SK-N-SH treated with all-trans-retinoic acid at 6 μM for 48 hours (cell line): ENCODE data around the gene EHBP1.

ENCODE experiments used
- ATAC-seq: fragments of 200-7000 bp; cut with Tn5 transposase; 3 replicates; pipeline ENCODE4 v1.9.1; 2020; ENCODE audit warnings: mild to moderate bottlenecking, moderate library complexity
- ARNTL ChIP-seq: fragments of 450-650 bp; formaldehyde crosslinking; IDR thresholded peaks from 2 replicates; pipeline ENCODE4 v1.5.0; 2020; ENCODE audit warnings: low read depth, mild to moderate bottlenecking, moderate library complexity, borderline replicate concordance
- BACH2 ChIP-seq: fragments of 250-450 bp; sonication (Bioruptor Pico); IDR thresholded peaks from 2 replicates; pipeline ENCODE4 v1.9.0; 2021; ENCODE audit warnings: mild to moderate bottlenecking, borderline replicate concordance
- CSDC2 ChIP-seq: fragments of 250-450 bp; sonication (Bioruptor Pico); IDR thresholded peaks from 2 replicates; pipeline ENCODE4 v1.5.0; 2020; ENCODE audit warnings: mild to moderate bottlenecking, moderate library complexity
- CSRNP3 ChIP-seq: fragments of 250-450 bp; sonication (Bioruptor Pico); IDR thresholded peaks from 2 replicates; pipeline ENCODE4 v1.5.1; 2021; ENCODE audit warnings: mild to moderate bottlenecking, moderate library complexity
- ESRRG ChIP-seq: fragments of 250-450 bp; sonication (Bioruptor Pico); IDR thresholded peaks from 2 replicates; pipeline ENCODE4 v1.6.1; 2021; ENCODE audit warnings: mild to moderate bottlenecking
- GLIS3 ChIP-seq: fragments of 250-450 bp; sonication (Bioruptor Pico); IDR thresholded peaks from 2 replicates; pipeline ENCODE4 v1.5.0; 2020; ENCODE audit warnings: mild to moderate bottlenecking, moderate library complexity
- ISL1 ChIP-seq: fragments of 250-450 bp; sonication (Bioruptor Pico); IDR thresholded peaks from 2 replicates; pipeline ENCODE4 v2.1.2; 2022; ENCODE audit warnings: mild to moderate bottlenecking, moderate library complexity
- OSR1 ChIP-seq: fragments of 250-450 bp; sonication (Bioruptor Pico); IDR thresholded peaks from 2 replicates; pipeline ENCODE4 v1.8.0; 2022; ENCODE audit warnings: moderate library complexity, mild to moderate bottlenecking, inconsistent platforms
- PATZ1 ChIP-seq: fragments of 250-450 bp; sonication (Bioruptor Pico); IDR thresholded peaks from 2 replicates; pipeline ENCODE4 v1.8.0; 2020; ENCODE audit warnings: mild to moderate bottlenecking, moderate library complexity, borderline replicate concordance
- POU6F1 ChIP-seq: fragments of 250-450 bp; sonication (Bioruptor Pico); IDR thresholded peaks from 2 replicates; pipeline ENCODE4 v1.8.0; 2021; ENCODE audit warnings: low read depth, mild to moderate bottlenecking, moderate library complexity, borderline replicate concordance
- PPARA ChIP-seq: fragments of 250-450 bp; sonication (Bioruptor Pico); IDR thresholded peaks from 2 replicates; pipeline ENCODE4 v1.5.0; 2020; ENCODE audit warnings: mild to moderate bottlenecking, borderline replicate concordance
- RARB ChIP-seq: fragments of 250-450 bp; sonication (Bioruptor Pico); IDR thresholded peaks from 2 replicates; pipeline ENCODE4 v1.8.0; 2021; ENCODE audit warnings: mild to moderate bottlenecking, moderate library complexity
- TCF4 ChIP-seq: fragments of 250-450 bp; sonication (Bioruptor Pico); IDR thresholded peaks from 2 replicates; pipeline ENCODE4 v1.8.0; 2021; ENCODE audit warnings: mild to moderate bottlenecking, moderate library complexity, borderline replicate concordance
- TOX ChIP-seq: fragments of 250-450 bp; sonication (Bioruptor Pico); IDR thresholded peaks from 2 replicates; pipeline ENCODE4 v1.8.0; 2021; ENCODE audit warnings: mild to moderate bottlenecking, moderate library complexity, borderline replicate concordance
- TSHZ2 ChIP-seq: fragments of 250-450 bp; sonication (Bioruptor Pico); IDR thresholded peaks from 2 replicates; pipeline ENCODE4 v1.5.0; 2020; ENCODE audit warnings: mild to moderate bottlenecking, moderate library complexity
- ZC3H10 ChIP-seq: fragments of 250-450 bp; sonication (Bioruptor Pico); IDR thresholded peaks from 2 replicates; pipeline ENCODE4 v1.5.1; 2021; ENCODE audit warnings: mild to moderate bottlenecking, moderate library complexity
- ZFP3 ChIP-seq: fragments of 250-450 bp; sonication (Bioruptor Pico); IDR thresholded peaks from 2 replicates; pipeline ENCODE4 v1.5.0; 2020; ENCODE audit warnings: mild to moderate bottlenecking, moderate library complexity
- ZFP30 ChIP-seq: fragments of 450-650 bp; formaldehyde crosslinking; IDR thresholded peaks from 2 replicates; pipeline ENCODE4 v1.5.0; 2022; ENCODE audit warnings: mild to moderate bottlenecking, moderate library complexity
- ZNF565 ChIP-seq: fragments of 450-650 bp; formaldehyde crosslinking; conservative IDR thresholded peaks from 2 replicates; pipeline ENCODE4 v1.5.0; 2020; ENCODE audit warnings: low read depth, mild to moderate bottlenecking, moderate library complexity
- ZNF70 ChIP-seq: fragments of 450-650 bp; formaldehyde crosslinking; IDR thresholded peaks from 2 replicates; pipeline ENCODE4 v1.5.0; 2020; ENCODE audit warnings: mild to moderate bottlenecking, moderate library complexity
- ZNF8 ChIP-seq: fragments of 450-650 bp; formaldehyde crosslinking; IDR thresholded peaks from 2 replicates; pipeline ENCODE4 v1.5.0; 2020; ENCODE audit warnings: mild to moderate bottlenecking, moderate library complexity

EHBP1 gene

GRCh38 chr2:63000801-63001200 lies 295.3 kb downstream of the EHBP1 start:
- TF ChIP-seq ISL1 (CRISPR knock-in tag) (peak; percentile 28; the same call in 1 of the 2 replicates), ZNF70 (CRISPR knock-in tag) (no peak)
- no peak for ATAC-seq

- TF ChIP-seq CSDC2 (no peak), TOX (CRISPR knock-in tag) (no peak), ZNF70 (CRISPR knock-in tag) (no peak), ISL1 (CRISPR knock-in tag) (no peak), ARNTL (CRISPR knock-in tag) (no peak), TSHZ2 (CRISPR knock-in tag) (no peak), ZNF8 (CRISPR knock-in tag) (no peak), RARB (no peak), ZC3H10 (no peak), GLIS3 (CRISPR knock-in tag) (no peak), BACH2 (CRISPR knock-in tag) (no peak), ZFP3 (no peak), OSR1 (CRISPR knock-in tag) (no peak), PPARA (CRISPR knock-in tag) (no peak), CSRNP3 (CRISPR knock-in tag) (no peak), PATZ1 (CRISPR knock-in tag) (no peak), ZFP30 (no peak), TCF4 (no peak), POU6F1 (CRISPR knock-in tag) (no peak), ZNF565 (CRISPR knock-in tag) (no peak)
- ATAC-seq = no peak
Observed at GRCh38 chr2:63001576-63001975, 296.1 kb downstream of the EHBP1 start.

GRCh38 chr2:63003351-63003750 lies 297.8 kb downstream of the EHBP1 start:
- ATAC-seq = no peak
- TF ChIP-seq TOX (CRISPR knock-in tag) (no peak), CSRNP3 (CRISPR knock-in tag) (no peak)

GRCh38 chr2:63007813-63008458 lies 302.4 kb downstream of the EHBP1 start:
- ATAC-seq = no peak
- TF ChIP-seq OSR1 (CRISPR knock-in tag) (no peak), ESRRG (CRISPR knock-in tag) (no peak), ZC3H10 (no peak), GLIS3 (CRISPR knock-in tag) (no peak), PPARA (CRISPR knock-in tag) (no peak), TCF4 (no peak), ZFP30 (no peak), TSHZ2 (CRISPR knock-in tag) (no peak), TOX (CRISPR knock-in tag) (no peak), ZNF565 (CRISPR knock-in tag) (no peak), RARB (no peak), ISL1 (CRISPR knock-in tag) (no peak), BACH2 (CRISPR knock-in tag) (no peak), CSRNP3 (CRISPR knock-in tag) (no peak), ZFP3 (no peak)
